GM12878 (cell line): Measurements from ENCODE around the gene PCID2. TPM values are rescaled to one million over a fixed set of nuclear protein-coding genes. Genes with fewer than 3 reads are reported as not detected.
A peak's percentile ranks its signal among the peaks of the same experiment; 100 is the strongest.

Source experiments
- ATAC-seq: fragments of 200-7000 bp; cut with Tn5 transposase; 3 replicates; pipeline ENCODE4 v1.9.1; 2020; ENCODE audit warnings: mild to moderate bottlenecking, moderate library complexity
- BruUV-seq: library from RNA; stranded (reverse); fragments of 400-500 nt; replicated peaks from 2 replicates; lab custom pipeline; 2021; lab: Mats Ljungman, UMichigan
- CTCF ChIA-PET: fragments of 300-600 bp; sonication (Branson Sonifier 250); formaldehyde crosslinking; extraction: SDS; loops from one replicate; lab custom pipeline; 2021; ENCODE audit warnings: inconsistent platforms; lab: Yijun Ruan, JAX
- POLR2A ChIA-PET: fragments of 350-600 bp; formaldehyde crosslinking; extraction: SDS; loops from one replicate; lab custom pipeline; 2021; ENCODE audit warnings: inconsistent platforms; lab: Charles Lee
- RAD21 ChIA-PET: fragments of 300-600 bp; sonication (Branson Sonifier 250); formaldehyde crosslinking; loops from one replicate; lab custom pipeline; 2023; ENCODE audit warnings: antibody characterized with exemption; ENCODE audit not compliant: unreplicated experiment; lab: Charles Lee
- SMC1A ChIA-PET: fragments of 300-600 bp; sonication (Branson Sonifier 250); formaldehyde crosslinking; loops from one replicate; lab custom pipeline; 2023; ENCODE audit not compliant: unreplicated experiment, uncharacterized antibody; lab: Charles Lee
- DNase-seq: peaks from one replicate; pipeline ENCODE4 v3.0.0-alpha.2; 2011; ENCODE audit warnings: low read depth, low spot score
- FAIRE-seq: peaks from 3 replicates; lab custom pipeline; 2011; peaks lifted over from hg19 to GRCh38; lab: Jason Lieb, UNC
- H2AFZ ChIP-seq: 2 replicates; pipeline ENCODE4 v1.6.0; 2011; ENCODE audit warnings: low read depth, low read length, control low read depth; ENCODE audit not compliant: control insufficient read depth
- H3K27ac ChIP-seq: 2 replicates; pipeline ENCODE4 v1.5.1; 2011; ENCODE audit warnings: control low read depth; ENCODE audit not compliant: control insufficient read depth, insufficient read depth
- H3K27me3 ChIP-seq, 2 experiments: replicated peaks in 1 of 2; 2 replicates each; pipeline versions ENCODE4 v1.6.0 to v1.6.1; 2011; ENCODE audit warnings: low read length in 1 of 2; ENCODE audit not compliant: control insufficient read depth in 2 of 2, insufficient read depth in 2 of 2
- H3K36me3 ChIP-seq, 2 experiments: 2 replicates each; pipeline ENCODE4 v1.5.1; 2011; ENCODE audit warnings: low read length in 1 of 2; ENCODE audit not compliant: control insufficient read depth in 2 of 2, insufficient read depth in 2 of 2
- H3K4me1 ChIP-seq: 2 replicates; pipeline ENCODE4 v1.6.1; 2011; ENCODE audit warnings: mild to moderate bottlenecking, low read length, moderate library complexity, mixed read lengths; ENCODE audit not compliant: control insufficient read depth, insufficient read depth
- H3K4me2 ChIP-seq: 2 replicates; pipeline ENCODE4 v1.6.0; 2011; ENCODE audit warnings: control low read depth; ENCODE audit not compliant: control insufficient read depth, insufficient read depth
- H3K4me3 ChIP-seq: fragments of 200-600 bp; sonication (generic); 2 replicates; pipeline ENCODE4 v1.5.1; 2016
- H3K79me2 ChIP-seq: 2 replicates; pipeline ENCODE4 v1.6.0; 2011; ENCODE audit warnings: low read length; ENCODE audit not compliant: control insufficient read depth, insufficient read depth
- H3K9ac ChIP-seq: 2 replicates; pipeline ENCODE4 v1.8.0; 2011; ENCODE audit warnings: low read length, control low read depth, mixed read lengths; ENCODE audit not compliant: control insufficient read depth, insufficient read depth
- H3K9me3 ChIP-seq: replicated peaks from 3 replicates; pipeline ENCODE4 v1.5.1; 2011; ENCODE audit warnings: mild to moderate bottlenecking, low read length; ENCODE audit not compliant: control insufficient read depth, insufficient read depth
- H4K20me1 ChIP-seq: 2 replicates; pipeline ENCODE4 v1.6.0; 2011; ENCODE audit not compliant: control insufficient read depth, insufficient read depth
- ATF2 ChIP-seq: IDR thresholded peaks from 2 replicates; pipeline ENCODE4 v1.6.1; 2012; ENCODE audit warnings: low read length, inconsistent platforms
- CHD1 ChIP-seq: IDR thresholded peaks from 2 replicates; pipeline ENCODE4 v1.6.1; 2012; ENCODE audit warnings: low read depth, low read length, improper control_type of control experiment
- CREB1 ChIP-seq: IDR thresholded peaks from 2 replicates; pipeline ENCODE4 v1.6.1; 2012; ENCODE audit warnings: low read depth, mild to moderate bottlenecking, inconsistent platforms
- DPF2 ChIP-seq: fragments of 450-650 bp; IDR thresholded peaks from 2 replicates; pipeline ENCODE4 v1.6.1; 2017; ENCODE audit warnings: mild to moderate bottlenecking
- FOS ChIP-seq: IDR thresholded peaks from 3 replicates; pipeline ENCODE4 v1.6.1; 2011; ENCODE audit warnings: borderline replicate concordance; ENCODE audit not compliant: insufficient read length; ENCODE audit errors: extremely low read depth
- GABPA ChIP-seq: IDR thresholded peaks from 2 replicates; pipeline ENCODE4 v1.6.1; 2014; ENCODE audit warnings: antibody characterized with exemption, low read depth, mild to moderate bottlenecking, inconsistent platforms
- KDM1A ChIP-seq: fragments of 200-600 bp; sonication (generic); IDR thresholded peaks from 2 replicates; pipeline ENCODE4 v1.6.1; 2016; ENCODE audit warnings: borderline replicate concordance
- MAX ChIP-seq: IDR thresholded peaks from 2 replicates; pipeline ENCODE4 v1.6.1; 2012; ENCODE audit warnings: low read depth, low read length, improper control_type of control experiment
- MTA2 ChIP-seq: fragments of 450-650 bp; IDR thresholded peaks from 2 replicates; pipeline ENCODE4 v1.6.1; 2016; ENCODE audit warnings: low read depth, mild to moderate bottlenecking, moderate library complexity
- NFYA ChIP-seq: IDR thresholded peaks from 2 replicates; pipeline ENCODE4 v1.6.1; 2011; ENCODE audit warnings: low read depth, mild to moderate bottlenecking, low read length, improper control_type of control experiment, borderline replicate concordance
- POLR2AphosphoS5 ChIP-seq: IDR thresholded peaks from 2 replicates; pipeline ENCODE4 v1.6.1; 2011; ENCODE audit warnings: mild to moderate bottlenecking, low read length, inconsistent platforms
- SIN3A ChIP-seq: IDR thresholded peaks from 2 replicates; pipeline ENCODE4 v1.6.1; 2012; ENCODE audit warnings: low read depth, low read length, improper control_type of control experiment
- SMAD5 ChIP-seq: IDR thresholded peaks from 2 replicates; pipeline ENCODE4 v1.6.1; 2016; ENCODE audit warnings: antibody characterized with exemption, low read depth
- STAT3 ChIP-seq: IDR thresholded peaks from 2 replicates; pipeline ENCODE4 v1.6.1; 2011; ENCODE audit warnings: low read depth, low read length, improper control_type of control experiment
- TARDBP ChIP-seq: IDR thresholded peaks from 2 replicates; pipeline ENCODE4 v1.6.1; 2016; ENCODE audit warnings: borderline replicate concordance
- TCF7 ChIP-seq: IDR thresholded peaks from 2 replicates; pipeline ENCODE4 v1.6.1; 2014; ENCODE audit warnings: antibody characterized with exemption, borderline replicate concordance
- YBX1 ChIP-seq: fragments of 450-650 bp; IDR thresholded peaks from 2 replicates; pipeline ENCODE4 v1.6.1; 2016; ENCODE audit warnings: antibody characterized with exemption
- ZBED1 ChIP-seq: IDR thresholded peaks from 2 replicates; pipeline ENCODE4 v1.6.1; 2016; ENCODE audit warnings: borderline replicate concordance
- WGBS: methylation state at CpG from one replicate; pipeline ENCODE4 v1.1.6; 2016; ENCODE audit warnings: low lambda C conversion rate; ENCODE audit not compliant: insufficient replicate concordance, insufficient coverage; ENCODE audit errors: missing lambda C conversion rate; 5-methylcytosine and 5-hydroxymethylcytosine counted together
- in situ Hi-C: fragments of 300-500 bp; cut with MboI; formaldehyde crosslinking; loops from 9 replicates; pipeline ENCODE4 v1.14.3; 2018; ENCODE audit warnings: mixed read lengths
- intact Hi-C: fragments of 100-400 bp; cut with micrococcal nuclease; formaldehyde crosslinking; loops from one replicate; pipeline ENCODE4 v1.14.2; 2022; ENCODE audit not compliant: unreplicated experiment
- polyA plus RNA-seq, 11 experiments: library from polyadenylated mRNA; depleted of rRNA in 4 of 11; unstranded in 6 of 11; stranded (reverse) in 5 of 11; fragments of >200 nt; fragmentation: Nextera tagmentation in 4 of 11; fragmentation: Illumina TruSeq in 1 of 11; extraction: Ambion mirVana in 4 of 11; extraction: Trizol in 1 of 11; gene quantifications; 1 replicate in 1 of 11; 2 replicates in 10 of 11; pipeline versions ENCODE4 v1.2.1 to v1.2.3, GENCODE V29; 2011 to 2016; ENCODE audit warnings: inconsistent platforms in 2 of 11, missing spikeins in 2 of 11, low read depth in 1 of 11
- total RNA-seq, 4 experiments: library from RNA; depleted of rRNA in 3 of 4; stranded (reverse); fragments of >200 nt in 3 of 4; fragmentation: Illumina TruSeq in 1 of 4; extraction: Trizol in 1 of 4; gene quantifications; 2 replicates each; pipeline versions ENCODE4 v1.2.1 to v1.2.3, GENCODE V29; 2013 to 2021
- TF ChIP-seq, protein P1 (sequence below), 3 experiments: IDR thresholded peaks in 2 of 3; conservative IDR thresholded peaks in 1 of 3; 2 replicates each; pipeline ENCODE4 v1.5.1; 2011; ENCODE audit warnings: low read depth in 3 of 3, low read length in 3 of 3, mild to moderate bottlenecking in 3 of 3, control low read depth in 2 of 3, moderate library complexity in 2 of 3, inconsistent platforms in 1 of 3, mixed read lengths in 1 of 3; ENCODE audit not compliant: control insufficient read depth in 2 of 3, insufficient read depth in 1 of 3; ENCODE audit errors: extremely low read depth in 1 of 3
- TF ChIP-seq, protein P2 (sequence below): fragments of 150-350 bp; IDR thresholded peaks from 2 replicates; pipeline ENCODE4 v1.6.1; 2014; ENCODE audit warnings: mild to moderate bottlenecking, low read depth, low read length

Gene PCID2
- total and polyA plus RNA-seq, 10 of the 15 experiments (the other 5 are each of a cell fraction or from before 2014, with no cell fraction given) = 37.0 to 98.1 (median 58.3) TPM

DNA sequence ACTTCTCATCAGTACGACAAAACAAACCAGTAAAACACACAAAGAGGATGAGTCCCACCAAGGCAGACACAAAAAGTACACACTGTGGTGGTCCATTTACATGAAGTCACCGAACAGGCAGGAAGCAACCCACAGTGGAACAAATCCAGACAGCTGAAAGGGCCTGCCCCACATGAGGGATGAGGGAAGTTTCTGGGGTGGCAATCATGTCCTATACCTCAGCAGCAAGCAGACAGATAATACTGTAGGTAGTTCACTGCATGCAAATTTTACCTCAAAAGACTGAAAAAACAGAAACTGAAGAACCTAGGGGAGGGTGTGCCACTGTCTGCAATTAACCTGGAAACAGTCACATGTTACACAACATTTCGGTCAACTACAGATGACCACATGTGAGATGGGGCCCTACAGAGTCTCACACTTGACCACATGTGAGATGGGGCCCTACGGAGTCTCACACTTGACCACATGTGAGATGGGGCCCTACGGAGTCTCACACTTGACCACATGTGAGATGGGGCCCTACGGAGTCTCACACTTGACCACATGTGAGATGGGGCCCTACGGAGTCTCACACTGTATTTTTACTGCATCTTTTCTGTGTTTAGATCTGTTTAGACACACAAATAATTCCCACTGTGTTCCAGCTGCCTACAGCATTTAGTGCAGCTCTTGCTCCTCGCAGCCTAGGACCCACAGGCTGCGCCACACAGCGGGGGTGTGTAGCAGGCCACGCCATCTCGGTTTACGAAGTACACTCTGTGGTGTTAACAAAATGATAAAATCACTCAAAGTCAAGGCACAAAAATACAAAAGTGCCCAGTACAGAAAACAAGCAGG lies 22.2 kb downstream of the PCID2 start:
- no peaks in the 10 kb centered on the region for H3K27me3 ChIP-seq
- intact Hi-C loops = no loop called here
- no peak overlapping the region for H3K9ac ChIP-seq
- H3K9me3 ChIP-seq = peaks cover 13% of the 10 kb centered on the region; the same call in 2 of the 3 replicates
- POLR2A ChIA-PET = no interaction called here
- H3K36me3 ChIP-seq = peaks cover 7 to 32% of the 10 kb centered on the region in 2 experiments
- H3K27ac ChIP-seq = peak overlapping the region; percentile 71
- ATAC-seq (peak; percentile 98), DNase-seq (peak; percentile 77), FAIRE-seq (peak; percentile 97)
- no peaks in the 10 kb centered on the region for H4K20me1 ChIP-seq
- H3K4me3 ChIP-seq = no peak overlapping the region
- SMC1A ChIA-PET = interaction anchor here (1.2 kb wide), 1 partner anchor 15 kb away, joined by 3 read pairs; no protein-coding TSS in a partner anchor
- in situ Hi-C loops = no loop called here
- H3K79me2 ChIP-seq = no peaks in the 10 kb centered on the region; the same call in 1 of the 2 replicates
- peaks cover 13% of the 10 kb centered on the region for H3K4me1 ChIP-seq
- peak overlapping the region; percentile 65 for H3K4me2 ChIP-seq
- WGBS = 76% methylated on average over 13 of the region's 13 CpGs
- RAD21 ChIA-PET = no interaction called here
- CTCF ChIA-PET = interaction anchor here (1.0 kb wide), 1 partner anchor 27 kb away, joined by 3 read pairs; no protein-coding TSS in a partner anchor
- BruUV-seq = no TSS peak
- H2AFZ ChIP-seq = no peak overlapping the region
- no peak for TF ChIP-seq CHD1
- no peak for TF ChIP-seq DPF2
- TF ChIP-seq SIN3A = no peak
- no peak for TF ChIP-seq ZBED1
- TF ChIP-seq MAX = no peak
- TF ChIP-seq YBX1 = no peak
- TF ChIP-seq ATF2 = peak; percentile 20; the same call in 1 of the 2 replicates
- no peak for TF ChIP-seq SMAD5
- TF ChIP-seq CREB1 = no peak
- TF ChIP-seq TARDBP = no peak
- TF ChIP-seq, protein P1, sequence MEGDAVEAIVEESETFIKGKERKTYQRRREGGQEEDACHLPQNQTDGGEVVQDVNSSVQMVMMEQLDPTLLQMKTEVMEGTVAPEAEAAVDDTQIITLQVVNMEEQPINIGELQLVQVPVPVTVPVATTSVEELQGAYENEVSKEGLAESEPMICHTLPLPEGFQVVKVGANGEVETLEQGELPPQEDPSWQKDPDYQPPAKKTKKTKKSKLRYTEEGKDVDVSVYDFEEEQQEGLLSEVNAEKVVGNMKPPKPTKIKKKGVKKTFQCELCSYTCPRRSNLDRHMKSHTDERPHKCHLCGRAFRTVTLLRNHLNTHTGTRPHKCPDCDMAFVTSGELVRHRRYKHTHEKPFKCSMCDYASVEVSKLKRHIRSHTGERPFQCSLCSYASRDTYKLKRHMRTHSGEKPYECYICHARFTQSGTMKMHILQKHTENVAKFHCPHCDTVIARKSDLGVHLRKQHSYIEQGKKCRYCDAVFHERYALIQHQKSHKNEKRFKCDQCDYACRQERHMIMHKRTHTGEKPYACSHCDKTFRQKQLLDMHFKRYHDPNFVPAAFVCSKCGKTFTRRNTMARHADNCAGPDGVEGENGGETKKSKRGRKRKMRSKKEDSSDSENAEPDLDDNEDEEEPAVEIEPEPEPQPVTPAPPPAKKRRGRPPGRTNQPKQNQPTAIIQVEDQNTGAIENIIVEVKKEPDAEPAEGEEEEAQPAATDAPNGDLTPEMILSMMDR (IDR thresholded peaks at IDR 0.05 in 2 of 3, conservative IDR thresholded peaks at IDR 0.05 in 1 of 3; ENCODE audit: control insufficient read depth in 2 of 3, extremely low read depth in 1 of 3, insufficient read depth in 1 of 3, low read depth in 3 of 3, low read length in 3 of 3) = no peak
- TF ChIP-seq TCF7 = 0 out of 2 replicates have a peak, but pooled peaks have one; percentile 51
- TF ChIP-seq MTA2 = peak; percentile 80
- no peak for TF ChIP-seq STAT3
- no peak for TF ChIP-seq FOS
- no peak for TF ChIP-seq NFYA
- TF ChIP-seq KDM1A = no peak
- no peak for TF ChIP-seq POLR2AphosphoS5
- no peak for TF ChIP-seq GABPA
- TF ChIP-seq, protein P2, sequence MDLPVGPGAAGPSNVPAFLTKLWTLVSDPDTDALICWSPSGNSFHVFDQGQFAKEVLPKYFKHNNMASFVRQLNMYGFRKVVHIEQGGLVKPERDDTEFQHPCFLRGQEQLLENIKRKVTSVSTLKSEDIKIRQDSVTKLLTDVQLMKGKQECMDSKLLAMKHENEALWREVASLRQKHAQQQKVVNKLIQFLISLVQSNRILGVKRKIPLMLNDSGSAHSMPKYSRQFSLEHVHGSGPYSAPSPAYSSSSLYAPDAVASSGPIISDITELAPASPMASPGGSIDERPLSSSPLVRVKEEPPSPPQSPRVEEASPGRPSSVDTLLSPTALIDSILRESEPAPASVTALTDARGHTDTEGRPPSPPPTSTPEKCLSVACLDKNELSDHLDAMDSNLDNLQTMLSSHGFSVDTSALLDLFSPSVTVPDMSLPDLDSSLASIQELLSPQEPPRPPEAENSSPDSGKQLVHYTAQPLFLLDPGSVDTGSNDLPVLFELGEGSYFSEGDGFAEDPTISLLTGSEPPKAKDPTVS = no peak
